ENCODE measurements around the gene NXPE3. TPM values are rescaled to one million over a fixed set of nuclear protein-coding genes. Genes with fewer than 3 reads are reported as not detected.

Gene NXPE3
- total and polyA plus RNA-seq, 9 of the 15 experiments (the other 6 are each of a cell fraction or from before 2014, with no cell fraction given) = 0.25 to 2.5 (median 0.95) TPM

GRCh38 chr3:101850246-101851051, 71.4 kb downstream of the NXPE3 start (continued):
- no peak for TF ChIP-seq SAFB2 (IDR thresholded peaks at IDR 0.05; ENCODE audit: borderline replicate concordance, low read depth, low read length, severe bottlenecking)
- peak; percentile 75 for TF ChIP-seq TEAD4 (IDR thresholded peaks at IDR 0.05; ENCODE audit: low read length)
- TF ChIP-seq TEAD4 (CRISPR knock-in tag; IDR thresholded peaks at IDR 0.05; ENCODE audit: borderline replicate concordance) = no peak
- TF ChIP-seq STAG1 (CRISPR knock-in tag; IDR thresholded peaks at IDR 0.05; ENCODE audit: borderline replicate concordance) = no peak
- TF ChIP-seq TCF3 (CRISPR knock-in tag; IDR thresholded peaks at IDR 0.05) = peak; percentile 59
- peak; percentile 25; the same call in 1 of the 2 replicates for TF ChIP-seq POLR2H (tag; IDR thresholded peaks at IDR 0.05; ENCODE audit: low read depth)
- 0 out of 4 replicates have a peak, but pooled peaks of 1 of the 2 experiments have one; percentile 11 for TF ChIP-seq MNT (conservative IDR thresholded peaks at IDR 0.05)
- no peak for TF ChIP-seq CREB1 (IDR thresholded peaks at IDR 0.05)
- no peak for TF ChIP-seq CREB1 (CRISPR knock-in tag; IDR thresholded peaks at IDR 0.05)
- 0 out of 2 replicates have a peak, but pooled peaks have one; percentile 31 for TF ChIP-seq LCOR (CRISPR knock-in tag; IDR thresholded peaks at IDR 0.05)
- no peak for TF ChIP-seq CEBPG (CRISPR knock-in tag; IDR thresholded peaks at IDR 0.05)
- TF ChIP-seq CEBPG (tag; conservative IDR thresholded peaks at IDR 0.05 in 1 of 2, IDR thresholded peaks at IDR 0.05 in 1 of 2) = 0 out of 4 replicates have a peak, but pooled peaks of 1 of the 2 experiments have one; percentile 24
- TF ChIP-seq, protein P1, sequence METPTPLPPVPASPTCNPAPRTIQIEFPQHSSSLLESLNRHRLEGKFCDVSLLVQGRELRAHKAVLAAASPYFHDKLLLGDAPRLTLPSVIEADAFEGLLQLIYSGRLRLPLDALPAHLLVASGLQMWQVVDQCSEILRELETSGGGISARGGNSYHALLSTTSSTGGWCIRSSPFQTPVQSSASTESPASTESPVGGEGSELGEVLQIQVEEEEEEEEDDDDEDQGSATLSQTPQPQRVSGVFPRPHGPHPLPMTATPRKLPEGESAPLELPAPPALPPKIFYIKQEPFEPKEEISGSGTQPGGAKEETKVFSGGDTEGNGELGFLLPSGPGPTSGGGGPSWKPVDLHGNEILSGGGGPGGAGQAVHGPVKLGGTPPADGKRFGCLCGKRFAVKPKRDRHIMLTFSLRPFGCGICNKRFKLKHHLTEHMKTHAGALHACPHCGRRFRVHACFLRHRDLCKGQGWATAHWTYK (CRISPR knock-in tag; IDR thresholded peaks at IDR 0.05) = 0 out of 2 replicates have a peak, but pooled peaks have one; percentile 39
- no peak for TF ChIP-seq NR2C2 (CRISPR knock-in tag; IDR thresholded peaks at IDR 0.05)
- no peak for TF ChIP-seq NR2C2 (tag; IDR thresholded peaks at IDR 0.05)
- TF ChIP-seq SLC30A9 (CRISPR knock-in tag; IDR thresholded peaks at IDR 0.05) = no peak
- TF ChIP-seq, protein P2, sequence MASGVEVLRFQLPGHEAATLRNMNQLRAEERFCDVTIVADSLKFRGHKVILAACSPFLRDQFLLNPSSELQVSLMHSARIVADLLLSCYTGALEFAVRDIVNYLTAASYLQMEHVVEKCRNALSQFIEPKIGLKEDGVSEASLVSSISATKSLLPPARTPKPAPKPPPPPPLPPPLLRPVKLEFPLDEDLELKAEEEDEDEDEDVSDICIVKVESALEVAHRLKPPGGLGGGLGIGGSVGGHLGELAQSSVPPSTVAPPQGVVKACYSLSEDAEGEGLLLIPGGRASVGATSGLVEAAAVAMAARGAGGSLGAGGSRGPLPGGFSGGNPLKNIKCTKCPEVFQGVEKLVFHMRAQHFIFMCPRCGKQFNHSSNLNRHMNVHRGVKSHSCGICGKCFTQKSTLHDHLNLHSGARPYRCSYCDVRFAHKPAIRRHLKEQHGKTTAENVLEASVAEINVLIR (CRISPR knock-in tag; IDR thresholded peaks at IDR 0.05) = no peak
- TF ChIP-seq CEBPB (tag; IDR thresholded peaks at IDR 0.05) = peak; percentile 59; the same call in 1 of the 2 replicates
- peak; percentile 21; the same call in 1 of the 2 replicates for TF ChIP-seq DPF2 (IDR thresholded peaks at IDR 0.05)
- TF ChIP-seq ETS2 (tag; IDR thresholded peaks at IDR 0.05; ENCODE audit: borderline replicate concordance, poor library complexity, severe bottlenecking) = no peak

Data from K562 (cell line).